Measurements from ENCODE around the gene MPC2. TPM values are rescaled to one million over a fixed set of nuclear protein-coding genes. Genes with fewer than 3 reads are reported as not detected.
"Not testable (repeated sequence)": the region's sequence is repeated elsewhere in the genome, so short reads cannot be mapped to it uniquely, and the experiment has no call there.

Gene MPC2
- total and polyA plus RNA-seq, 2 of the 8 experiments (the other 6 are each of a cell fraction or from before 2014, with no cell fraction given) = 18.6 to 40.9 TPM

DNA sequence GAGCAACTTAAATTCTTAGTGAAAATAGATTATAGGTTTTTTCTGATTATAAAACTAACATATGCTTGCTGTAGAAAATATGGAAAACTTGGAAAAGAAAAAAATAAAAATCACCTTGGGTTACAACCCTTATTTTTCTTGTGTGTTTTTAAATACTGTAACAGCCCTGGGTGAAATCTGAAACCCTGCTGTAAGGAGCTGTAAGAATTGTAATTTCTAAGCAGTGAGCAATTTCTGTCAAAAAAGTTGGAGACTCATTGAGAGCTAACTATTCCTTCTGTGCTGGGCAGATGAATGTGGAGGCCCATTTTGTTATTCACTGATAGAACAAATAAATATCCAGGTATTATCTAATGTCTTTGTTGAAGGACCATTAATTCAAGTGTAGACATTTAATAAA, 65.5 kb downstream of the MPC2 start (continued):
- TF ChIP-seq NANOG (IDR thresholded peaks at IDR 0.05; ENCODE audit: insufficient read depth, low read depth, low read length, poor library complexity, severe bottlenecking) (no peak), BCL11A (IDR thresholded peaks at IDR 0.05; ENCODE audit: low read depth in 2 of 2, low read length in 2 of 2) (no peak), MAFK (IDR thresholded peaks at IDR 0.05; ENCODE audit: low read depth, low read length) (no peak), SP1 (IDR thresholded peaks at IDR 0.05; ENCODE audit: low read depth, low read length) (no peak), CBX8 (IDR thresholded peaks at IDR 0.05; ENCODE audit: borderline replicate concordance, low read depth, low read length) (no peak), GTF2F1 (IDR thresholded peaks at IDR 0.05; ENCODE audit: borderline replicate concordance, low read depth, low read length) (no peak)

DNA sequence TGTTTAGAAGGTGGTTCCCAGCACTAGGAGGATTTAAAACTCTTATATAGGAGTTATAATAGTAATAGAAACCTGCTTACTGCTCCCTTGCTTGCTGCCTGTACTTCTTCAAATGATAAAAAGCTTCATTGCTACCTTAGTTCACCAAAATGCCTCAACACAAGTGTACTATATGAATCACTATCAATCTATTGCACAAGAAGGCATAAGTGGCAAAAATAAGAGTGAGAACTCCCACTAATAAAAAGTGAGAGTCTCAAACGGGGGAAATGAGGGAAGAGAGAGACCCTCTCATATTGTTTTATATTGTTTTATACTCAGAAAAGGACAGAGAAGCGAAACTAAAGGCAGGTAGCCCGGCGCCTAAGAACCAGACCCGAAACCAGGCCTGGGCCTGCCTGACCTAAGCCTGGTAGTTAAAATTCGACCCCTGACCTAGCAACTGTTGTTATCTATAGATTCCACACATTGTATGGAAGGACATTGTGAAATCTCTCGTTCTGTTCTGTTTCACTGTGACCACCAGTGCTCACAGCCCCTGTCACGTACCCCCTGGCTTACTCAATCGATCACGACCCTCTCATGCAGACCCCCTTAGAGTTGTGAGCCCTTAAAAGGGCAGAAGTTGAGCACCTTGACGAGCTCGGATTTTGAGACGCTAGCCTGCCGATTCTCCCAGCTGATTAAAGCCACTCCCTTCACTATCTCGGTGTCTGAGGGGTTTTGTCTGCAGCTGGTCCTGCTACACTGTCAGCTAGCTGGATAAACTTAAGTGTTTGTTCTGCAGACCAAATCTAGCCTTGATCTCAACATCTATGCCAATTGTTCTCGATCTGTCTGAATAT, 67.5 kb downstream of the MPC2 start:
- H3K23ac ChIP-seq (ENCODE audit: insufficient read length); H3K9ac ChIP-seq (replicated peaks in 1 of 4; ENCODE audit: extremely low read depth in 1 of 4, low read depth in 3 of 4, low read length in 3 of 4); H2BK20ac ChIP-seq (ENCODE audit: low read length); H4K91ac ChIP-seq (replicated peaks; ENCODE audit: insufficient read length, low read length); H4K5ac ChIP-seq (ENCODE audit: insufficient read length, low read depth, low read length); H3K56ac ChIP-seq (replicated peaks; ENCODE audit: insufficient read length, low read depth, low read length); H3K79me1 ChIP-seq (ENCODE audit: low read depth, low read length); H3K14ac ChIP-seq (ENCODE audit: insufficient read length); H4K20me1 ChIP-seq (replicated peaks in 1 of 2; ENCODE audit: control insufficient read depth in 1 of 2, insufficient read depth in 2 of 2, low read length in 2 of 2); H2BK15ac ChIP-seq (ENCODE audit: low read length); H3K9me3 ChIP-seq (ENCODE audit: insufficient read depth in 2 of 2, low read depth in 1 of 2, low read length in 1 of 2); H4K8ac ChIP-seq (ENCODE audit: extremely low read depth, insufficient read depth, low read length); DNase-seq (ENCODE audit: low read depth in 1 of 2, low spot score in 2 of 2); H3K36me3 ChIP-seq (ENCODE audit: control insufficient read depth in 2 of 4, insufficient read depth in 4 of 4, low read length in 3 of 4); H3K18ac ChIP-seq (ENCODE audit: extremely low read depth, low read length); H3K79me2 ChIP-seq (ENCODE audit: control insufficient read depth in 1 of 2, insufficient read depth in 2 of 2, low read length in 2 of 2); H2BK12ac ChIP-seq (ENCODE audit: low read depth, low read length); H3K4me2 ChIP-seq (ENCODE audit: insufficient read depth in 1 of 2, low read depth in 2 of 2, low read length in 2 of 2); H2BK5ac ChIP-seq (ENCODE audit: low read depth, low read length); H3K27me3 ChIP-seq (replicated peaks in 1 of 4; ENCODE audit: control insufficient read depth in 3 of 4, extremely low read depth in 1 of 4, insufficient read depth in 3 of 4, low read length in 3 of 4); H3K27ac ChIP-seq (ENCODE audit: low read depth, low read length); H2AFZ ChIP-seq (ENCODE audit: low read length); H3K4me1 ChIP-seq (replicated peaks in 1 of 4; ENCODE audit: control insufficient read depth in 3 of 4, insufficient read depth in 4 of 4, low read length in 3 of 4); H3K23me2 ChIP-seq (ENCODE audit: low read depth, low read length); POLR2A ChIA-PET (ENCODE audit: partially characterized antibody); H2BK120ac ChIP-seq (replicated peaks; ENCODE audit: low read depth, low read length); H3K4me3 ChIP-seq (ENCODE audit: extremely low read depth in 1 of 4, insufficient read depth in 2 of 4, low read depth in 3 of 4, low read length in 4 of 4); H3K4ac ChIP-seq (replicated peaks; ENCODE audit: insufficient read length, low read depth, low read length); H2AK5ac ChIP-seq (ENCODE audit: low read depth, low read length); FAIRE-seq: not testable (repeated sequence)
- WGBS, 2 experiments (ENCODE audit: extremely low coverage in 1 of 2, insufficient coverage in 1 of 2, insufficient read length in 1 of 2, insufficient replicate concordance in 2 of 2, low coverage in 1 of 2, low lambda C conversion rate in 2 of 2, missing lambda C conversion rate in 1 of 2) = 72% methylated on average over 13 of the region's 16 CpGs; no CpG with 5 or more reads in 1 of the 2 experiments
- CTCF ChIA-PET (ENCODE audit: partially characterized antibody) = interaction anchor here (0.6 kb wide), 1 partner anchor 19 kb away, joined by 3 read pairs; no protein-coding TSS in a partner anchor
